GM19025 (cell line): Measurements from ENCODE around the gene SMIM29.

Source experiments
- ATAC-seq: cut with Tn5 transposase; IDR thresholded peaks from one replicate; pipeline ENCODE4 v1.9.1; 2021; ENCODE audit warnings: mild to moderate bottlenecking, low read depth, moderate library complexity; ENCODE audit not compliant: unreplicated experiment

The SMIM29 gene

DNA sequence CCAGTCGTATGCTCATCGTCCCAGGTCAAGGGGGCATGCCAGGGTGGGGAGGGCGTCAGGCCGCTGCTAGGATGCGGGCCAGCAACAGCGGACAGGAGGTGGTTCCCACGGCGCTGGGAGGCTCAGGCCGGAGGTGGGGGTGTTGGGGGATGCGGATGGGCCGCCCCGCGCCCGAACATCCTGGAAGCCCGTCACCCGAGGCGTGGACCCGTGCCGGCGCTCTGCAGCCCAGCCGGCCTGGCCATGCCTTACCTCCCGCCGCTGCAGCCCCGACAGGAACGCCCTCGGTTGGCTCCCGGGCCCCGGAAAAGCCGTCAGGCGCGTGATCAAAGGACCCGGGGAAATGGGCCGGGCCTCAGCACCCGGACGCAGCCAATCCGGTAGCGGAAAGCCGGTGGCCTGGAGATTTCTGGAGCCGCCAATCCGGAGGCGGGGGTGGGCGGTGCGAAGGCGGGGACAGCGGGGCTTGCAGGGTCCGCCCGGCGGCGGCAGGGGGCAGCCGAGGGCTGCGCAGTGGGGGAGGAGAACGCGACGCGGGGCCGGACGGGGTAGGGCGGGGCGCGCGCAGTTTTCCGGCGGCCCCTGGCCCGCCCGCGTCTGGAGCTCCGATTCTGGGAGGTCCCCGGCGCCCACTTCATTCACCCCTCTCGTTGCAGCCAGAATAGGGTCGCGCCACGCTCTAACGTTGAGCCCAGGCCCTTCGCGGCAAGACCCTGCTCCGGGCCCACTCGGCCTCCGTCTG is at the start of gene SMIM29:
Gene SMIM29, minus strand, starts transcription at position 280 of the 742 bp plus-strand sequence. CDS start 1,215 bp downstream, outside the sequence.
- peak; percentile 86 for ATAC-seq

DNA sequence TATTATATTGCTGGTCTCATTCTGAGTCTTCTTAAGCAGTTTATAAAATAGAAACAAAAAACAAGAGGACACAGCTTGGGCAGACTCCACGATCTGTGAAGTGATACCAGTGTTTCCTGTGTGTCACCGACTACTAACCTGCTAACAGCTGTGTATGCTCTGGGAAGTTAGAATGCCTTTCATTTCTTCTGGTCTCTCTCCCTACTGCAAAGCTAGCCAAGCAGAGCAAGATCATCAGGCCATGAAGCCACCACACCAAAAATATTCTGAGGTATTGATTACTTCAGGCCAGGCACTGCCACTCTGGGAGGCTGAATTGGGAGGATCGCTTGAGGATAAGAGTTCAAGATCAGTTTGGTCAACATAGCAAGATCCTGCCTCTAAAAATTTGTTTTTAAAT is 46.9 kb upstream of the SMIM29 start:
- peak; percentile 80 for ATAC-seq

DNA sequence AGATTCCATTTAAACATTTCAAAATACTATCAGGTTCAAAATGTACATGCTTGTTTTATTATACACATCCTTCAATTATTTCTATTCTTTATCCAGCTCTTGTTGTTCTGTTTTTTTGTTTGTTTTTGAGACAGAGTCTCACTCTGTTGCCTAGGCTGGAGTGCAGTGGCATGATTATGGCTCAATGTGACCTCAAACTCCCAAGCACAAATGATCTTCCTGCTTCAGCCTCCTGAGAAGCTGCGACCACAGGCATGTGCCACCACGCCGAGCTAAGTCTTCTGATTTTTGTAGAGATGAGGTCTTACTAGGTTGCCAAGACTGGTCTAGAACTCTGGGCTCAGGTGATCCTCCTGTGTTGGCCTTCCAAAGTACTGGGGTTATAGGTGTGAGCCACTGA is 44.1 kb upstream of the SMIM29 start:
- no peak for ATAC-seq

DNA sequence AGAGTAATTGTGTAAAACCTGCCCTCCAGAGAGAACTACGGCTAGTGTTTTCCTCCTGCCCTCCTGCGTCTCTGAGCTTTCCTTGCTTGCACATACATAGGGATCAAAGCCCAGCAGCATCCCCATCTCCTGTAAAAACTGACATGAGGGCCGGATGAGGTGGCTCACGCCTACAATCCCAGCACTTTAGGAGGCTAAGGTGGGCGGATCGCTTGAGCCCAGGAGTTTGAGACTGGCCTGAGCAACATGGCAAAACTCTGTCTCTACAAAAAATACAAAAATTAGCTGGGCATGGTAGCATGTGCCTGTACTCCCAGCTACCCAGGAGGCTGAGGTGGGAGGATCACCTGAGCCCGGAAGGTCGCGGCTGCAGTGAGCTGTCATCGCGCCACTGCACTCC is 40.3 kb upstream of the SMIM29 start:
- no peak for ATAC-seq

DNA sequence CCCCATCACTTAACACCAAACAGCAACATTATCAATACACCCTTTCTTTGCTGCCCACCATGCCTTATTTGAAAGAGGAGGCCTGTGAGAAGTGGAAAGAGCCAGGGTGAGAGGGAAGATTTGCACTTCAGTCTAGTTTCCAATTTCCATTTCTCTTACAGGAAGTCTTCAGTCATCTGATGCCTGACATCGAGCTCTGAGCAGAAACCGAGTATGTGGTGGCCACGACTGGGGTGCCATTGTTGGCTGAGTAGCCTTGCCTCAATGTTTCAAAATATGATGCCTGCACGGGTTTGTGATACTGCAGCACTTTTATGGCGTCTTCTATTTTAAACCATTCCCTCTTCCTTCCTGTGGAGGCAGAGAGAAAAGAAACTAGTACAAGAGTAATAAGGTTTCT is 39.8 kb upstream of the SMIM29 start:
- ATAC-seq, result no peak

DNA sequence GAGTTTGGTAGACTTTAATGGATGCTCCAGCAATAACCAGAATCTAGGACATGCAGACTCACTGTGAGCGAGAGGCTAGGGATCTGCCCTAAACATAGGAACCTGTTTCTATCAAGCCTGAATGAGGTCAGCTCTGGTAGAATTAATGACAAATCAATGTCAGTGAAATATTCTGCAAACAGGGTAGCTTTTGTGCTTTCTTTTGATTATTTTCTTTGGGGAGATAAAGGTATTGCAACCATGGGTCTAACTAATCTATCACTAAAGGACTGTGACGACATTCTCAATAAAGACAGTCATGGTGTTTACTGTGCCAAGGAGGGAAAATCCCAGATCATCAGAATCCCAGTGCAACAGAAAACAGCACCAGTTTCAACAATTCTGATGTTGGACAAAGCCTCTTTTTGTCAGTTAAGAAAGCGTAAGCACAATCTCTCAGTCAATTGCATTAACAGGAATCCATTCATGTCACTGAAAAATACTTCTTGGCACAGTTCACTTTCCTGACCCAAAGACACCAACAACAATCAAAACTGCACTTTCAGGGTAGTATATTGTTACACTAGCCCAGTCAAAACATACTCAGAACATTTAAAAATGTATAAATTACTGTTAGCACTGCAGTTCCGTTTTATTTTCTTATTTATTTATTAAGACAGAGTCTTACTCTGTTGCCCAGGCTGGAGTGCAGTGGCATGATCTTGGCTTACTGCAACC is 36.8 kb upstream of the SMIM29 start:
- ATAC-seq, result no peak

DNA sequence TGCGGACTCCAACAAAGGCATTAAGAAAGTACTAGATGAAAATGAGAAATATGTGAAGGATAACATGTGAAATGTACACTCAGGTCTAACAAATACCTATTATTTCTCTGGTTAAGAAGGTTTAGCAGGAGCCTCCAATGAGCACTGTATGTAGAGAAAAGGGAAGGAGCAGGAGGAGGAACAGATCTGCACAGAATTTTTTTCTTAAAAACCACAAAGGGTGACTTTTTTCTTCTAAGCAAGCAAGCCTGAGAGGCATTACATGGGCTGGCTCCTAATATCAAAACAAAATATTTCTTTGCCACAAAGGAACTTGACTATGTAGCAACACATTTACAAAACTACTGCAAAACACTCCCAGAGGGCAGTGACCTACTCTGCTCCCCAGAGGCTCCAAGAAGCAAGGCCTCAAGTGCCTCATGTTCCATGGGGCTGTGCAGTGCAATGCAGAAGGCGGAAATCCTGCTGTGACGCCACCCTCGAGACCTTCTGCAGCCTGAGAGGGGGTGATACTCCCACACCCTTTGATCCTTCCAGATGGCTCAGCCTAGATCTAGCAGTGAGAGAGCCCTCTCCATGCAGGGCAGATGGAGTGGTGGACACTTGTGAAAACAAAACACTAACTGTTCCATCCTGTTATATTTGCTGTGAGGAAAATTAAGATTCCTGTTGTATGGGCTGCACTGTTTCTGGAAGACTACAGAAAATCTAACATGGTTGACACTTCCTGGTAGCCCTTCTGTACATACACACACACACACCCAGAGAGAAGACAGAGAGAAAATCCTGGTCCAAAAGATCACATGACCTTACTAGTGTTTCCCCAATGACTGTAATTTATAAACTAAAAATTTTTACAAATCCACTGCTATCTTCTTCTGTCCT is 36.0 kb upstream of the SMIM29 start:
- ATAC-seq, result no peak

DNA sequence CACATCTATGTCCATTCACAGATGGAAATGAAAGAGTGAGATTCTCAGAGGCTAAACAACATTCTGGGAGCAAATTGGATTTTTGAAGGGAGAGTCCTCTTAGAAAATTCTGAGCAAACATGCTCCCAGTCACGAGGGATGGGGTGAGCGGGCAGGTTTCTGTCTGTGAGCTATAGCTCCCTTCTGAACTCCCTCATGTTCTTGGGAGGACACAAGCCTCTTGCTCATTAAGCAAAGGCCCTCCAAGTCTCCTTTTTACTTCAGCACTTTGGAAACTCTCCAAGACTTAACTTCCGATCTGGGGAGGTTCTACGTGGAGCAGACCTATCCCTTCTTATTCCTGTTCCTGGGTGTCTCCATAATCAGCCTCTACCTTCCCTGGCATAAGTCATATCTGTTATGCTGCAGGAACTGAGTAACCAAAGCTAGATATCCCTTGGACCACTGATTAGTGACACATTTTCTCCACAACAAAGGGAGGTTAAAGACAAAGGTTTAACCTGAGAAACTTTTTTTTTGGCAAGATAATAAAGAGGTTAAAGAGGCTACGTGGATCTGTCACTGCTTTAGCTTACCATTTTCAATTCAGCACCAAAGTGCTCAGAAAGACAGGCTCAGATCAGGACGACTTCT is 33.0 kb upstream of the SMIM29 start:
- ATAC-seq, result no peak

DNA sequence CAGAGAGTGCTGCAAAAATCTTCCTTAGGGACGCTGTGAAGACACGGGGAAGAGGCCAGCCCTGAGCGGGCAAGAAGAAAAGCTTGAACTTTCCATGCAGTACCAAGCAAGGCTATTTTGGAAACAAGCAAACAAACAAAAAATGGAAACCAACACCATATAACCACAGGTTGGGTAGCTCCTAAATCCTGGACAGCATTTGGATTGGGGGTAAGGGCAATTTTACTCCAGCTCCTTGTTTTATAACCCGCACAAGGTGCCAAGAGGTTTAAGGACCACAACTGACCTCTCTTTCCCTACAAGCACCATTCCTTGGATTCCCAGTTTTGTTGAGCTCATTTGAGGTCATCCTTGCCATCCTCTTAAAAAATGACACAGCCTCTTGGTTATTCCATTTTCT is 31.4 kb upstream of the SMIM29 start:
- ATAC-seq, result no peak

DNA sequence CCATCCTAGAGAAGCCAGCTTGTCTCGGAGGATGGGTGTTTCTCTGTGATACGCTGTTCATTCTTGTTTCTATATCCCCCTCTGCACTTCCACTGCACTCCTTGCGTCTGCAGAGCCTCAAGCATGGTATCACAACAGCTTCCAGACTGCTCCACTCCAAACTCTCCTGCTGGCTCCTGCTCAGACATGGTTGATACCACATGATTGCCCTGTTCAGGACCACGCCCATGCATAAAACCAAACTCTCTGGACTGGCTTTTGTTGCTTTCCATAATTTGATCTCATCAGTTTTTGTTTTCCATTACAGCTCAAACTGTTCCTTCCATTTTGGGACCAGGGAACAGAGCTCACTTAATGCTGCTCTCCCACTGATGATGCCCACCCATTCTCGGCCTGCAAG is 30.0 kb upstream of the SMIM29 start:
- no peak for ATAC-seq

DNA sequence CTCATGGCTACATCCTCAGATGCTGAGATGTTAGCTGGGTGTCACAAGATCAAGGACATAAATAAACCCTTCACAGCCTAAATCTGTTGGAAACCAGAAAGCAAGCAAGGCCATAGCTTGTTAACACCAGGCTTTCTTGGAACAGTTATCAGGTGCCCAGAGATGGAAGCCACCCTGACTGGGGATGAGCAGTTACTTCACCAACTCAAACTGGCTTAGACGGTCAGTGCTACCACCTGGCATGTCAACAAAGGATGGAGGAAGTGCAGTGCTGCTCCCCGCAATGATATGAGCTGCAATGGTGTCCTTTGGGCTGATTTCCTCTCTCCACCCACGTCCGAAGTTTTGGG is 28.9 kb upstream of the SMIM29 start:
- no peak for ATAC-seq

DNA sequence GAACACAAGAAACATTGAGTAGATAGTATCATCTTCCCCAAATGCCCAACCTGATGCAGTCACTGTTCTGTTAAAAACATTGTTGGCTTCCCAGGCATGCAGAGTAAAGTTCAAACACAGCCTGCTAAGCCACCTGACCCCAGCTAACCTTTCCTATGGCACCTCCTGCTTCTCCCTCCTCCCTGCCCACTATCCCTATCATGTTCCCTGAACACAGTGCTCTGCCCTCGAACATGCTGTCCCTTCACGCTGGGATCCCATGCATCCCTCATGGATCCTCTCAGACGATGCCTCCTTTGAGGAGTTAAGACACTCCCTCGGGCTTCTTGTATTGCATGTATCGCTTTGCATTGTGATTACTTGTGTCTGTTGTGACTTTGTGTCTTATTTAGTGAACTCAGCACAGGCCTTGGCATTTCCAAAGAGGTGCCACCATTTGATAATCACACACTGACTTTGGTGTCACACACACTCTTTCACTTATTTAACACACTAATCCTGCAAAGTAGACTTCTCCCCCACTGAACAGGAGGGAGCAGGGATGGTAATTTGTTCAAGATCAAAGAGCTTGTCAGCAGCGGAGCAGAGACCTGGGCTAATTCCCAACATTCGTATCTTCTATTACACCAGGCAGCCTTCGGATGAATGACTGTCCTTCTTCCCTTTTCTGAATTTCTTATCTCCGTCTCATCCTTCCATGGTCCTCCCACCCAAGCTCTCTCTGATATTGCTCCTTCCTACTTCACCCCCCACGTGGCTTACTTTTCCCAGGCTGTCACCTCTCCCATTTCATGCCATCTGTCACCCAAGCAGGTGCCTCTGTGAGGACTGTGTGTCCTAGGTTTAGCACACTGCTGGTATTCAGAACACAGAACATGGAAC is 28.3 kb upstream of the SMIM29 start:
- ATAC-seq, result no peak

DNA sequence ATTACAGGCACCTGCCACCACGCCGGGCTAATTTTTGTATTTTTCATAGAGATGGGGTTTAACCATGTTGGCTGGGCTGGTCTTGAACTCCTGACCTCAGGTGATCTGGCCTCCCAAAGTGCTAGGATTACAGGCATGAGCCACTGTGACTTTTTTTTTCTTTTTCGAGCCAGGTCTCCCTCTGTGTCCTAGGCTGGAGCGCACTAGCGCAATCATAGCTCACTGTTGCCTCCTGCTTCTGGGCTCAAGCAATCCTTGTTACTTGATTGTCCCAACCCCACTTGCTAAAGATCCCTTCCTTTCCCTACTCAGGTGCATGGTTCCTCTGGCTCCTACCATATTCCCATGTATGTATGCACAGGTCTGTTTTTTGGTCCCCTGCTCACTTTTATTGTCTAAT is 27.4 kb upstream of the SMIM29 start:
- no peak for ATAC-seq

DNA sequence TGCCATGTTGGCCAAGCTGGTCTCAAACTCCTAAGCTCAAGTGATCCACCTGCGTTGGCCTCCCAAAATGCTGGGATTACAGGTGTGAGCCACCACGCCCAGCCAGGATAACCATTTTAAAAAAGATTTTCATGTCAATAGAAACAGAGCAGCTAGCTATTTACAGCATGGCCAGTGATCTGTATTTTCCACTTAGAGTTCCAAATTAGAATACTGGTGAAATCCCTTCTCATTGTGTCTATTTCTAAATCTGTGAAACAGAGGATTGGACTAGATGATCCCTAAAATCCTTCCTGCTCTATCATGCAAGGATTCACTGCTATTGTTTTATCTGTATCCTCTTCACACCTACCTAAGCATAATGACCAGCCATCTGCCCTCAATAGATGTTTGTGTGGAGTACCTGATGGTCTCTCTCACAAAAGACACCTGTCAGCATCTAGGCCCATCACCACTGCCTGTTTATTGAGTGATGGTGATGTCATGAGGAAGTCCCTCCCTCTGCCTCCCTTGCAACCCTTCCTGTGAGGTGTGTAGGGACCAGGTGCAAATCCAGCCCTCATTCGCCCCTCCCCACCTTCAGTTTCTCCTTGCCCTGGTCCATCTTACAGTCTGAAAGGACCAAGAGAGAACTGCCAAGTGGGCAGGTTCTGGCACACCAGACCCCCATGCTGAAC is 26.5 kb upstream of the SMIM29 start:
- no peak for ATAC-seq

DNA sequence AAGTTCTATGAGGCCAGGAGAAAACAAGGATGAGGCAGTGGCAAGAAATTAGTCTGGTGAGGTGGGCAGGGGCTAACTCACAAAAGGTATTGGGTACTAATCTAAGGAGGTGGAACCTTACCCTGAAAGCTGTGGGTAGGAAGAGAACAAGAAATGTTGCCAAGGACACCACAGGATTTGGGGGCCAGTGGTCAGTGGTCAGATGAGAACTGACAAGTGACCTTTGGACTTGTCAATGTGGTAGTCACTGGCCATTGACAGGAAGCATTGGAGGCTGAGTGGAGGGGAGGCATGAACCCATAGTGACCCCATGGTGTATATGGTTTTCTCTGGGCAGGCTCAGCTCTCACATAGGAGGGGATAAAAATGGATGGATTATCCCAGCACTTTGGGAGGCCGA is 25.3 kb upstream of the SMIM29 start:
- ATAC-seq, result no peak

DNA sequence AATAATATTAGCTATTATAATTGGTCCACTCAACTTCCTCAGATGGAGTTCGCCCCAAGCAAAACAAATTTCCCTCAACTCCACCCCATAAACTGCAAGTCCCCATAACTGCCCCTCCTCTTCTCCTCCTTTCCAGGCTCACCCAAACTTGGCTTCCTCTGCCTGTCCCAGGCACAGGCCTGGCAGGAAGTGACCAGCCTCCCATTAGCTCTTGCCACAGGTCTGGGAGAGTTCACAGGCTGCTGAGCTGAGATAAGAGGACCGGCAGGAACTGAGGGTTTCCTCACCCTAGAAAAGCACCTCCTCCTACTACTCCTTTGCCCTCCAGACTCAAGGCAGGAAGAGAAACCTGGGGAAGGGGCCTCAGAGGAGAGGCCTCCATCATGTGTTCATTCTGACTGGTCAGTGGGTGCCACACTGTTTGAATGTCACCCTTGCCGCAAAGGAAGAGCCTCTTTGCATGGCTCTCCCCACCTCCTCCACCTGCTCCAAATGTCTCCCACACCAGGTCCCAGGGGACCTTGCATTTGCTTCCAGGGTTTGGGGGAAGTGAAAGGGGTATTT is 24.5 kb upstream of the SMIM29 start:
- no peak for ATAC-seq

DNA sequence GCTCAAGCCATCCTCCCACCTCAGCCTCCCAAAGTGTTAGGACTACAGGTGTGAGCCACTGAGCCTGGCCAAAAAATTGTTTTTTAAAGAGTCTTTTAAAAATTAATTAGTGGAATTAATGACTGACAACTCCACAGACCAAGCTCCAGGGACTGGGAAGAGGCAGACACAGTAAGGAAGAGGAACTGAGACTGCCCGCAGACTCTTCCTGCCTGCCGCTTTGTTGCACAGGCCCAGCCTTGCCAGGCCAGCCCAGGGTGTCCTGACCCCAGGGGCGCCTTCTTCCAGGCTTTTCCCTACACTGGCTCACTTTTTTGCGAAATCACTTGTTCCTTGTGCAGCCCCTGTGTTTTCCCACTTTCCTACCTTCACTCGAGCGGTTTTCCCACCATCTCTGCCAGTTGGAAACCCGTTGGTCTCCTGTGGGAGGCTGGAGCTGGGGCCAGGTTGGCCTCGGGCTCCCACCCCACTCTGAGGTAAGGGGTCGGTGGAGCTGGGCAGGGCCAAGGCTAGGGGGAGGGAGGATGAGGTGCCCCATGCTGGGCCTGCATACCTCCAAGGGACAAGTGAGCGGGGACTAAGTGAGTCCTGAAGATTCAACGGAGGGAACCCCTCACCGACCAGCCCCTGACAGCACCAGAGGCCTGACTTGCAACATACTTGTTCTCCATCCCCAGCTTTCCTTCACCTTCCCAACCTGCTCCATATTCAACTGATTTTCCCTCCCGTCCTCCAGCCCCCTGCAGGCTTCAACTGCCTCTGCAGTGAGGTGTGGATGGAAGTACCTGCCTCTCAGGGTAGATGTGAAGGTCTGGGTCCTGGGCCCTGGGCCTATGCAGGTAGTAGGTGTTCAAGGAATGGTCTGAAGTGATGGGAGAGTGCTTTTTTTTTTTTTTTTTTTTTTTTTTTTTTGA is 23.5 kb upstream of the SMIM29 start:
- ATAC-seq, result no peak
